Measurements from ENCODE around the gene KIF26B.
"Not testable (repeated sequence)": the region's sequence is repeated elsewhere in the genome, so short reads cannot be mapped to it uniquely, and the experiment has no call there.

KIF26B gene

GRCh38 chr1:245690946-245691541, 536.3 kb downstream of the KIF26B start:
- TF ChIP-seq ZNF274 (IDR thresholded peaks at IDR 0.05; ENCODE audit: low read depth, low read length) (no peak), YY1 (IDR thresholded peaks at IDR 0.05; ENCODE audit: insufficient read depth, insufficient read length) (no peak), SUZ12 (IDR thresholded peaks at IDR 0.05; ENCODE audit: extremely low read depth, insufficient read depth, insufficient read length) (no peak)
- H3K4me3 ChIP-seq (ENCODE audit: insufficient read length, low read depth): no peak overlapping the region
- no peak overlapping the region for H3K9ac ChIP-seq (ENCODE audit: insufficient read length, low read depth)
- H3K36me3 ChIP-seq (ENCODE audit: insufficient read depth, insufficient read length, low read length): no peaks in the 10 kb centered on the region
- no peak for DNase-seq (ENCODE audit: low read depth, low spot score)
- H3K4me1 ChIP-seq (ENCODE audit: insufficient read depth, insufficient read length): peaks cover 2% of the 10 kb centered on the region
- no peaks in the 10 kb centered on the region for H3K9me3 ChIP-seq (ENCODE audit: insufficient read depth, low read length)
- no peaks in the 10 kb centered on the region for H3K27me3 ChIP-seq (ENCODE audit: insufficient read depth, insufficient read length)

DNA sequence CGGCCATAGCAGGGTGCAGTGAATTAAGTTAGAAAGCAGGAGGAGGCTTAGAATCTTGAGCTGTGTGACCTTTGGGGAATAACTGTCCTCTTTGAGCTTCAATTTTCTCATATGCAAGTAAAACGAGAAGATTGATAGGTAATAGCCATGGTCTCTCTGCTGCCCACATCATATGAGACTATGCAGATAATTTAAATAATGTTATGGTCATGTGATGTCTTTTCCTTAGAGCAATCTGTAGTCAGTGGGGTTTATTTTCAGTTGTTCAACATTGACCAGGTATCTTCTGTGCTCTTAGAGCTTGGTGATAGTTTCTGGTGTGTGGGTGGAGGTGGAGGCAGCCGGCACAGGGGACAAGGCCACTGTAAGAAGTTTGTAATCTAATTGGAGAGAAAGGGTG, 537.1 kb downstream of the KIF26B start:
- H3K27me3 ChIP-seq (ENCODE audit: insufficient read depth, insufficient read length): no peaks in the 10 kb centered on the region
- H3K36me3 ChIP-seq (ENCODE audit: insufficient read depth, insufficient read length, low read length): no peaks in the 10 kb centered on the region
- H3K9ac ChIP-seq (ENCODE audit: insufficient read length, low read depth): no peak overlapping the region
- H3K4me1 ChIP-seq (ENCODE audit: insufficient read depth, insufficient read length): no peaks in the 10 kb centered on the region
- H3K9me3 ChIP-seq (ENCODE audit: insufficient read depth, low read length): no peaks in the 10 kb centered on the region
- no peak for DNase-seq (ENCODE audit: low read depth, low spot score)
- no peak overlapping the region for H3K4me3 ChIP-seq (ENCODE audit: insufficient read length, low read depth)
- TF ChIP-seq SUZ12 (IDR thresholded peaks at IDR 0.05; ENCODE audit: extremely low read depth, insufficient read depth, insufficient read length) (no peak), ZNF274 (IDR thresholded peaks at IDR 0.05; ENCODE audit: low read depth, low read length) (no peak), YY1 (IDR thresholded peaks at IDR 0.05; ENCODE audit: insufficient read depth, insufficient read length) (no peak)

DNA sequence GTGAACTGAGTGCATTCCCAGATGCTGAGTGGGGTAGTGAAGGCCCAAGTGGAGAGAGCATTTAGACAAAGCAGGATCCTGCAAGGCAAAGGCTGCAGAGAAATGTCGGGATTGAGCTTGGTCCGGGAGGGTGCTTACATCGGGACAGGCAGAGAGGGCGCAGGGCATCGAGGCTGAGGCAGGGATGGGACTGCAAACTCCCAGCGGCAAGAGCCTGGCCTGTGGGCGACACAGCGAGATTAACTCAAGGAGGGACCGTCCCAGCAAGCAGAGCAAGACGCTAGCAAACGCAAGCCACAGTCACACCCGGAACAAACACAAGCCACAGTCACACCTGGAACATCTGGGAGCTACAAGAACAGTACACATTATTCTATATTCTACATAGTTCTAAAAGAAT, 537.5 kb downstream of the KIF26B start:
- H3K4me1 ChIP-seq (ENCODE audit: insufficient read depth, insufficient read length): no peaks in the 10 kb centered on the region
- H3K36me3 ChIP-seq (ENCODE audit: insufficient read depth, insufficient read length, low read length): no peaks in the 10 kb centered on the region
- H3K9ac ChIP-seq (ENCODE audit: insufficient read length, low read depth): no peak overlapping the region
- no peaks in the 10 kb centered on the region for H3K27me3 ChIP-seq (ENCODE audit: insufficient read depth, insufficient read length)
- DNase-seq (ENCODE audit: low read depth, low spot score): no peak
- H3K9me3 ChIP-seq (ENCODE audit: insufficient read depth, low read length): no peaks in the 10 kb centered on the region
- H3K4me3 ChIP-seq (ENCODE audit: insufficient read length, low read depth): no peak overlapping the region
- TF ChIP-seq ZNF274 (IDR thresholded peaks at IDR 0.05; ENCODE audit: low read depth, low read length): no peak
- TF ChIP-seq YY1 (IDR thresholded peaks at IDR 0.05; ENCODE audit: insufficient read depth, insufficient read length): no peak
- no peak for TF ChIP-seq SUZ12 (IDR thresholded peaks at IDR 0.05; ENCODE audit: extremely low read depth, insufficient read depth, insufficient read length)

DNA sequence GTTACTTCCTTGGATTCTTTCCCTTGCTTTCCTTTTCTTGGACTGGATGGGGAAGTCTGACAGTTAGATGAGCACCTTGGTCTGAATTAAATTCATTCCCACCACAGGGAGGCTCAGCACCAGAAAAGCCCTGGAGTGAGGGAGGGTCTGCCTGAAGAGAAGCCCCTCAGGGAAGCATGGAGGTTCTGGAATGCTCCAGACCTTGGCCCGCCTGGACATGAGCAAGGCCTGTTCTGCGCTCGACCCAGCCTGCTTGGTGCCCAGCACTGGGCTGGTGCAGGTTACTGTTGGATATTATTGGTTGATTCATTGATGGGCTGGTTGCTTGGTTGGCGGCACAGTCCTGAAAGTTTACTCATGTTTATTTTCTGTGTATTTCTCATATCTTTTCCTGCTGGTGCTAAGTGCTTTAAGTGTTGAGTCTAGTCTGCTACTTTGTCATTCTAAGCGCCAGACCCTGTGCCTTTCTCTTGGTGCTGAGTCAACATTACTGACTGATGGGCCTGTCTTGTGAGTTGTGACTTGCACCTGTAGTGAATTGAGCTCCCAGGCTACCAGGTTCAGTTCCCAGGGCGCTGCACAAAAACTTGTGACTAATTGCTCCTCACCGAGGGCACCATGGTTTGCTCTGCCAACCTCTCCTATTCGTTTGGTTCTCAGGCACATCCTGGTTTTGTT, 538.5 kb downstream of the KIF26B start:
- no peaks in the 10 kb centered on the region for H3K4me1 ChIP-seq (ENCODE audit: insufficient read depth, insufficient read length)
- no peaks in the 10 kb centered on the region for H3K36me3 ChIP-seq (ENCODE audit: insufficient read depth, insufficient read length, low read length)
- DNase-seq (ENCODE audit: low read depth, low spot score): no peak
- H3K9ac ChIP-seq (ENCODE audit: insufficient read length, low read depth): no peak overlapping the region
- no peak for TF ChIP-seq ZNF274 (IDR thresholded peaks at IDR 0.05; ENCODE audit: low read depth, low read length)
- TF ChIP-seq SUZ12 (IDR thresholded peaks at IDR 0.05; ENCODE audit: extremely low read depth, insufficient read depth, insufficient read length): no peak
- TF ChIP-seq YY1 (IDR thresholded peaks at IDR 0.05; ENCODE audit: insufficient read depth, insufficient read length): no peak
- no peaks in the 10 kb centered on the region for H3K9me3 ChIP-seq (ENCODE audit: insufficient read depth, low read length)
- no peak overlapping the region for H3K4me3 ChIP-seq (ENCODE audit: insufficient read length, low read depth)
- no peaks in the 10 kb centered on the region for H3K27me3 ChIP-seq (ENCODE audit: insufficient read depth, insufficient read length)

DNA sequence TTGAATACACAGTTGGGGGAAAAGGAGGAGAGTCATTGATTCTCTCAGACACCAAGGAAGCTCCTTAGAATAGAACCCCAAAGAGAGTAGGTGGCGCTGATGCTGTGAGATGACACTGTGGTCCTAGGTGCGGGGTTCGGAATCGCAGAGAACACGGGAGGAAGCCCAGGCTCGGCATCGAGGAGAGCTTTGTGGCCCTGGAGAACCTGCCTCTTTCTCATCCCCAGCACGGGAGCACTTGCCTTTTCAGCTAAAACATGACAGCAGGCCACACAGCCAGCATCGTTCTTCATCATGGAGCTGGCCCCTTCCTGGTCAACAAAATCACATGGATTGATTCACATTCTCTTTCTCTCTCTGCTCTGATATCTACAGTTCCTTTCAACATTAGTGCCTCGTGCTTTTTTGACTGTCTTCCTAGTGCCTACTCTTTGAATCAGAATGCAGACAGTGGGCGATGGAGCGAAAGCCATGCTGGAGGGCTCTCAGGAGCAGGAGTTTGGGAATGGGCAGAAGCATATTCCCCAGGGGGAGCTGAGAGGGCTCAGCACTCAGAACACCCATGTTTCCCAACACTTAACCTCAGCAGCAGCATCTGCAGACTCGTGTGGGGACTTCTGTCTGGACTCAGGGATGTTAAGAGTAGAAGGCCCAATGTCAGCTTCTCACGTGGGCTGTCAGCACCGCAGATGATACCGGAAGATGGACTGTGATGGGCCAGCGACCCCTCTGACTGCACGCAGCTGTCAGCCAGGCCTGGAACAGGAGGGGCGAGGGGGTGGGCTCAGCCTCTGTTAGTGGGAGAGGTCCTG, 539.4 kb downstream of the KIF26B start:
- Histone ChIP-seq H3K9ac (ENCODE audit: insufficient read length, low read depth) (no peak overlapping the region), H3K4me1 (ENCODE audit: insufficient read depth, insufficient read length) (no peaks in the 10 kb centered on the region), H3K9me3 (ENCODE audit: insufficient read depth, low read length) (no peaks in the 10 kb centered on the region), H3K27me3 (ENCODE audit: insufficient read depth, insufficient read length) (no peaks in the 10 kb centered on the region), H3K36me3 (ENCODE audit: insufficient read depth, insufficient read length, low read length) (no peaks in the 10 kb centered on the region), H3K4me3 (ENCODE audit: insufficient read length, low read depth) (no peak overlapping the region)
- TF ChIP-seq SUZ12 (IDR thresholded peaks at IDR 0.05; ENCODE audit: extremely low read depth, insufficient read depth, insufficient read length) (no peak), YY1 (IDR thresholded peaks at IDR 0.05; ENCODE audit: insufficient read depth, insufficient read length) (no peak), ZNF274 (IDR thresholded peaks at IDR 0.05; ENCODE audit: low read depth, low read length) (no peak)
- DNase-seq (ENCODE audit: low read depth, low spot score): no peak

DNA sequence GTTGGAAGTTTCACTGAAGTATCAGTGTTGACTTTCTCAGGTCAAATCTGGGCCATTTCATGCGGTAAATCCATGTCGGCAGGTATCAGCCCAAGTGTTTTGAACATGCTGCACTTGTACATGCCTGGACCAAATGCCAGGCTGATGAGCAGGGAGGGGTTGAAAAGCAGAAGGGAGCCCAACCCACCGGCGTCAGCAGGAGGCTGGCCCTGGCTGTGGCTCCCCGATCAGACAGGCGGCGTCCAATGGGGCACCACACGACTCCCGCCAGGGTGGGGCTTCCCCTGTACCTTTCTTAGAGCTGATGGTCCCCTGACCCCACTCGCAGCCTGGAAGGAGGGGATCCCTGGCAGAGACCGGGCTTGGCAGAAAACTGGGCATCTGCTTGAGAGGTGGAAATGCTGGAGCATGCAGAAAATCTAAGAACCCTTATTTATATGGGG, 540.0 kb downstream of the KIF26B start:
- no peak for TF ChIP-seq YY1 (IDR thresholded peaks at IDR 0.05; ENCODE audit: insufficient read depth, insufficient read length)
- no peak for TF ChIP-seq ZNF274 (IDR thresholded peaks at IDR 0.05; ENCODE audit: low read depth, low read length)
- TF ChIP-seq SUZ12 (IDR thresholded peaks at IDR 0.05; ENCODE audit: extremely low read depth, insufficient read depth, insufficient read length): no peak
- Histone ChIP-seq H3K27me3 (ENCODE audit: insufficient read depth, insufficient read length) (no peaks in the 10 kb centered on the region), H3K4me1 (ENCODE audit: insufficient read depth, insufficient read length) (no peaks in the 10 kb centered on the region)

DNA sequence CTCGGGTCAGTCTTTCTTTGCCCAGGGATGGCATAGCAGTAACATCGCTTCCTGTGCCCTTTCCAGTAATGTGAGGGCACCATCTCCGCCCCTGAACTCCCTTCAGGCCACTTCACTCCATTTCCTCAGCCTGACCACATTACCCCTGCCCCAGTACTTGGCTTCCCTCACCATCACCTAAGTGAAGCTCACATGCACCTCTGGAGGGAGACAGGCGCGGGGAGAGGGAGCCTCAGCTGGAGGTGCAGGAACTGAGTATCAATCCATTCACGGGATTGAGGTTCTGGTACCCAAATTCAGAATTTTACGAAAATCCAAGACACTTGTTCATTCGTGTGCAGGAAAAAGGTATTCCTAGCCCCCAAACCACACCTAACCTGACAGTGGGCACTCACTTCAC, 540.4 kb downstream of the KIF26B start:
- Histone ChIP-seq H3K9me3 (ENCODE audit: insufficient read depth, low read length) (no peaks in the 10 kb centered on the region), H3K9ac (ENCODE audit: insufficient read length, low read depth) (no peak overlapping the region), H3K36me3 (ENCODE audit: insufficient read depth, insufficient read length, low read length) (no peaks in the 10 kb centered on the region), H3K4me1 (ENCODE audit: insufficient read depth, insufficient read length) (no peaks in the 10 kb centered on the region), H3K4me3 (ENCODE audit: insufficient read length, low read depth) (no peak overlapping the region), H3K27me3 (ENCODE audit: insufficient read depth, insufficient read length) (no peaks in the 10 kb centered on the region)
- no peak for DNase-seq (ENCODE audit: low read depth, low spot score)
- TF ChIP-seq ZNF274 (IDR thresholded peaks at IDR 0.05; ENCODE audit: low read depth, low read length) (no peak), YY1 (IDR thresholded peaks at IDR 0.05; ENCODE audit: insufficient read depth, insufficient read length) (no peak), SUZ12 (IDR thresholded peaks at IDR 0.05; ENCODE audit: extremely low read depth, insufficient read depth, insufficient read length) (no peak)

More for the DNA sequence above, 540.0 kb downstream of the KIF26B start:
- no peaks in the 10 kb centered on the region for H3K36me3 ChIP-seq (ENCODE audit: insufficient read depth, insufficient read length, low read length)
- no peak overlapping the region for H3K9ac ChIP-seq (ENCODE audit: insufficient read length, low read depth)
- no peaks in the 10 kb centered on the region for H3K9me3 ChIP-seq (ENCODE audit: insufficient read depth, low read length)
- DNase-seq (ENCODE audit: low read depth, low spot score): no peak
- H3K4me3 ChIP-seq (ENCODE audit: insufficient read length, low read depth): no peak overlapping the region

DNA sequence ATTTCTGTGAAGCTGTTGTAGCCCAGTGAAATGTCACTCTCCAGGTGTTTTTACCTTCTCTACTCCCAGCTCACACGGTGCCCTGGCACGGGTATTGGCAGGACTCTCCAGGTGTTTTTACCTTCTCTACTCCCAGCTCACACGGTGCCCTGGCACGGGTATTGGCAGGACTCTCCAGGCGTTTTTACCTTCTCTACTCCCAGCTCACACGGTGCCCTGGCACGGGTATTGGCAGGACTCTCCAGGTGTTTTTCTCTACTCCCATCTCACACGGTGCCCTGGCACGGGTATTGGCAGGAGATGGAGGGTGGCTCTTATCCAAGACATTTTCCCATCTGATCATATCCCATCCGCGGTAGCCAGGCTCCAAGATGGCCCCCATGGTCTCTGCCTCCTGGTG, 540.9 kb downstream of the KIF26B start:
- not testable (repeated sequence) for H3K36me3 ChIP-seq (ENCODE audit: insufficient read depth, insufficient read length, low read length); H3K9me3 ChIP-seq (ENCODE audit: insufficient read depth, low read length); H3K9ac ChIP-seq (ENCODE audit: insufficient read length, low read depth); H3K4me3 ChIP-seq (ENCODE audit: insufficient read length, low read depth); H3K27me3 ChIP-seq (ENCODE audit: insufficient read depth, insufficient read length); H3K4me1 ChIP-seq (ENCODE audit: insufficient read depth, insufficient read length); DNase-seq (ENCODE audit: low read depth, low spot score)

Measured in NT2/D1 (cell line).